Spleen (tissue), 11 donors: Measurements from ENCODE around the gene KCNA1. TPM values are rescaled to one million over a fixed set of nuclear protein-coding genes. Genes with fewer than 3 reads are reported as not detected.

ENCODE experiments used
- DNase-seq: peaks from one replicate; pipeline ENCODE4 v3.0.0-alpha.2; 2020
- H3K27ac ChIP-seq, 8 donors: fragments of 200-600 bp; sonication (generic) in 7 of 8; 1 replicate in 4 of 8; 2 replicates in 4 of 8; pipeline versions ENCODE4 v1.5.0 to v1.8.0; 2016 to 2021; ENCODE audit warnings: inconsistent platforms in 4 of 8, mild to moderate bottlenecking in 4 of 8, moderate library complexity in 1 of 8
- H3K27me3 ChIP-seq, 7 donors: fragments of 200-600 bp; sonication (generic) in 6 of 7; replicated peaks in 1 of 7; 1 replicate in 4 of 7; 2 replicates in 3 of 7; pipeline versions ENCODE4 v1.5.0 to v1.8.0; 2016 to 2021; ENCODE audit warnings: inconsistent platforms in 3 of 7, mild to moderate bottlenecking in 1 of 7
- H3K36me3 ChIP-seq, 6 donors: fragments of 200-600 bp; sonication (generic) in 5 of 6; 1 replicate in 4 of 6; 2 replicates in 2 of 6; pipeline versions ENCODE4 v1.5.0 to v1.8.0; 2016 to 2021; ENCODE audit warnings: inconsistent platforms in 2 of 6
- H3K4me1 ChIP-seq, 6 donors: fragments of 200-600 bp; sonication (generic) in 5 of 6; 1 replicate in 3 of 6; 2 replicates in 3 of 6; pipeline versions ENCODE4 v1.5.0 to v1.8.0; 2016 to 2021; ENCODE audit warnings: inconsistent platforms in 3 of 6
- H3K4me3 ChIP-seq, 8 donors: fragments of 200-600 bp; sonication (generic) in 7 of 8; 1 replicate in 4 of 8; 2 replicates in 4 of 8; pipeline versions ENCODE4 v1.5.0 to v1.8.0; 2016 to 2021; ENCODE audit warnings: inconsistent platforms in 4 of 8, mild to moderate bottlenecking in 4 of 8, moderate library complexity in 2 of 8
- H3K9me3 ChIP-seq, 8 donors: fragments of 200-600 bp; sonication (generic) in 7 of 8; 1 replicate in 4 of 8; 2 replicates in 4 of 8; pipeline versions ENCODE4 v1.5.0 to v1.8.0; 2016 to 2021; ENCODE audit warnings: inconsistent platforms in 4 of 8
- POLR2A ChIP-seq, 3 donors: fragments of 450-650 bp; IDR thresholded peaks; one replicate each; pipeline ENCODE4 v1.5.1; 2017; ENCODE audit warnings: antibody characterized with exemption in 3 of 3, mild to moderate bottlenecking in 1 of 3
- POLR2AphosphoS5 ChIP-seq, 3 donors: sonication (generic); formaldehyde crosslinking; IDR thresholded peaks; one replicate each; pipeline ENCODE4 v1.5.1; 2017; ENCODE audit warnings: antibody characterized with exemption in 3 of 3
- WGBS, 5 donors: extraction: QIAGEN DNeasy Blood & Tissue Kit in 3 of 5; methylation state at CpG; one replicate each; pipeline versions ENCODE4 v1.1.5 to v1.1.7; 2013 to 2018; 5-methylcytosine and 5-hydroxymethylcytosine counted together
- intact Hi-C: fragments of 100-400 bp; cut with DNase I; formaldehyde crosslinking; loops from one replicate; pipeline ENCODE4 v1.15.0; 2023; ENCODE audit warnings: low total_unique reads
- polyA plus RNA-seq, 3 donors: library from polyadenylated mRNA; stranded (reverse); fragments of 200-250 nt; gene quantifications; one replicate each; pipeline ENCODE4 v1.2.1, GENCODE V29; 2013
- total RNA-seq, 7 donors: library from RNA; depleted of rRNA in 3 of 7; stranded (reverse); fragments of >200 nt in 3 of 7; fragmentation: NEBNext Ultra II Directional in 4 of 7; extraction: Animal tissue kit (Norgen Biotek cat#: 25700) in 4 of 7; gene quantifications; one replicate each; pipeline versions ENCODE4 v1.1.0 to v1.2.1, GENCODE V29; 2016 to 2021
- TF ChIP-seq, protein P1 (sequence below), 11 experiments: fragments of 200-600 bp in 7 of 11; fragments of 450-650 bp in 4 of 11; sonication (generic) in 4 of 11; IDR thresholded peaks in 8 of 11; conservative IDR thresholded peaks in 3 of 11; 1 replicate in 7 of 11; 2 replicates in 4 of 11; pipeline versions ENCODE4 v1.4.0 to v1.8.0; 2016 to 2021; ENCODE audit warnings: antibody characterized with exemption in 11 of 11, inconsistent platforms in 4 of 11, mild to moderate bottlenecking in 1 of 11
- donor health status: healthy with polysubstance abuse.
- donor health status: DM: no; HTN: no; CAD: no; lungs with moderate emphysema.
- donor health status: DM: no; HTN: no; CAD: no.
- donor health status: Bipolar disorder and iron deficiency.
- donor health status: healthy.
- donor health status: DM: no; HTN: no; CAD: no.
- donor health status: DM: yes; HTN: yes; CAD: no.

KCNA1 gene
- total and polyA plus RNA-seq, 10 donors: 0.13 to 0.32 (median 0.21) TPM; not detected in 4

DNA sequence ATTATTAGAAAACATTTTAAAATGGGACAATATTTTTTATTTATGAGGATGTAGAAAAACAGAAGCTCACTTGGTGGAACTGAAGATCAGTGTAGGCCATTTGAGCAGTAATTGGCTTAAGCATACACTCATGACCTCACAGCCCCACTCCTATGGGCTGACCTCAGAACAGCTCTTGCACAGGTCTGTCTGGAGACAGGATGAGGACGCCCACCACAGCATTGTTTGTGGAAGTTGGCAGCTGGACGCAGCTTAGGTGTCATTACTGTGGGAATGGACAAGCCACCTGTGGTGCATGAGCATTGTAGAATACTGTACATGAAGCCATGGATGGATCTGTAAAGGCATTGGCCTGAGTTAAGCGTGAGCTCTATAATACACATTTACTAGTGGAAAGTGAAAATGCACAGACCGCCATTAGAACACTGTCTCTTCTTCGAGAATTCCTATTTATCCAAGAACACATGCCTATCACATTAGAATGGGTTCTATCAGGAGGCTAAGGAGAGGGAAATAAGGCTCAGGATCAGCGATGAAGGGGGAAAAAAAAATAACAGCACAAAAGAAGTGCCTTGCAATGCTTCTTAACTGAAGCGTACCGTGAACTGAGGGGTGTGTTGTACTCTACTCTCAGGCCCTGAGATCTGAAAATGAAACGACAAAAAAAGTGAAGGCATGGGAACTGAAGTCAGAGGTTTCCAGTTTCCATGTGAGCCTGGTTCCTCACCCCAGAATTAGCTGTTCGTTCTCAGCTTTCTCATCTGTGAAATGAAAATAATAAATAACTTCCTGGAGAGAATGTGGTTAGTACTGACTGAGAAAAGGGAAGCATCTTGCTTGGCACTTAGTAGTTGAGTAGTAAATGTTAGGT is 33.6 kb downstream of the KCNA1 start:
- Histone ChIP-seq H3K27me3 (peaks cover 0 to 34% (median 0%) of the 10 kb centered on the region in 7 donors), H3K36me3 (no peaks in the 10 kb centered on the region), H3K9me3 (no peaks in the 10 kb centered on the region), H3K4me1 (peaks cover 0 to 18% (median 7%) of the 10 kb centered on the region in 6 donors), H3K27ac (no peak overlapping the region), H3K4me3 (no peak overlapping the region)
- TF ChIP-seq, protein P1, sequence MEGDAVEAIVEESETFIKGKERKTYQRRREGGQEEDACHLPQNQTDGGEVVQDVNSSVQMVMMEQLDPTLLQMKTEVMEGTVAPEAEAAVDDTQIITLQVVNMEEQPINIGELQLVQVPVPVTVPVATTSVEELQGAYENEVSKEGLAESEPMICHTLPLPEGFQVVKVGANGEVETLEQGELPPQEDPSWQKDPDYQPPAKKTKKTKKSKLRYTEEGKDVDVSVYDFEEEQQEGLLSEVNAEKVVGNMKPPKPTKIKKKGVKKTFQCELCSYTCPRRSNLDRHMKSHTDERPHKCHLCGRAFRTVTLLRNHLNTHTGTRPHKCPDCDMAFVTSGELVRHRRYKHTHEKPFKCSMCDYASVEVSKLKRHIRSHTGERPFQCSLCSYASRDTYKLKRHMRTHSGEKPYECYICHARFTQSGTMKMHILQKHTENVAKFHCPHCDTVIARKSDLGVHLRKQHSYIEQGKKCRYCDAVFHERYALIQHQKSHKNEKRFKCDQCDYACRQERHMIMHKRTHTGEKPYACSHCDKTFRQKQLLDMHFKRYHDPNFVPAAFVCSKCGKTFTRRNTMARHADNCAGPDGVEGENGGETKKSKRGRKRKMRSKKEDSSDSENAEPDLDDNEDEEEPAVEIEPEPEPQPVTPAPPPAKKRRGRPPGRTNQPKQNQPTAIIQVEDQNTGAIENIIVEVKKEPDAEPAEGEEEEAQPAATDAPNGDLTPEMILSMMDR (IDR thresholded peaks at IDR 0.05 in 8 of 11, conservative IDR thresholded peaks at IDR 0.05 in 3 of 11): no peak
- TF ChIP-seq POLR2AphosphoS5 (IDR thresholded peaks at IDR 0.05) (no peak), POLR2A (IDR thresholded peaks at IDR 0.05) (no peak)
- no peak for DNase-seq
- intact Hi-C loops: no loop called here
- 70 to 78% (median 73%) methylated on average over 10 of the region's 10 CpGs for WGBS, 5 donors

DNA sequence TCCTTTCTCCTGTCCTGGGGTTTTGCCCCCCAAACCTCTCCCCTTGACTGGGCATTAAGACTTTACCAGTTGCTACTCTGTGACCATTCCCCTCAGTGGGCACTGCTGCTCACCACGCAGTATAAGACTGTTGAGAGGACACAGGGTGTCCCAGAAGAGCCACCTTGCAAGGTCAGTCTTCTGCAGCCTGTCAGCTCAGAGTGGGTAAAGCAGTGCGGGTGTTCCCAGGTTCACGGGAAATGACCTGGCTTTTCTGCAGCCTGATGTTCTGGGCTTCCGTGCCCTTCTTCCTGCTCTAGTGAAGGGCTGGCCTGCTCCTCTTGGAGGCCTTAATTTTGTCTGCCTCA is 34.2 kb downstream of the KCNA1 start:
- Histone ChIP-seq H3K4me1 (peaks cover 0 to 18% (median 7%) of the 10 kb centered on the region in 6 donors), H3K27me3 (peaks cover 0 to 28% (median 0%) of the 10 kb centered on the region in 7 donors), H3K9me3 (no peaks in the 10 kb centered on the region), H3K36me3 (no peaks in the 10 kb centered on the region), H3K27ac (no peak overlapping the region), H3K4me3 (no peak overlapping the region)
- WGBS, 5 donors: 37 to 62% (median 48%) methylated on average over 4 of the region's 4 CpGs
- TF ChIP-seq POLR2AphosphoS5 (IDR thresholded peaks at IDR 0.05) (no peak), POLR2A (IDR thresholded peaks at IDR 0.05) (no peak)
- TF ChIP-seq, protein P1 (IDR thresholded peaks at IDR 0.05 in 8 of 11, conservative IDR thresholded peaks at IDR 0.05 in 3 of 11): no peak
- intact Hi-C loops: no loop called here
- no peak for DNase-seq

DNA sequence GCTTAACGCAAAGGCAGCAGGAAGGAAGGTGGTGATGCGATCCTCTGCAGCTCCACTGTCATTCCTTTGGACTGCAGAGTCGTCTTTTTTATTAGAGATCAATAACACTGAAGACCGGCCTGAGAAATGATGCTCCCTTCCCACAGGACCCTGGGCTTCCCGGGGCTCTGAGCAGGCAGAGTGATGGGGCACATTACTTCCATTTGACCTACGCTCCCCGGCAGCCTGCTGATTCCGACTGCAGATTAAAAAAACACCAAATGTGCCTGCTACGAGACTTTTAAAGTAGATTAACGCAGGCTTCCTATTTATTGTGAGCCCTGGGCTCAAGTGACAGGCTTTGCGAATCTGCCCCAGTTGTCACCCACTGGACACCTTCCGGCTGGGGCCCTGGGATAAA is 37.5 kb downstream of the KCNA1 start:
- Histone ChIP-seq H3K36me3 (no peaks in the 10 kb centered on the region), H3K27ac (no peak overlapping the region), H3K4me1 (peaks cover 0 to 18% (median 7%) of the 10 kb centered on the region in 6 donors), H3K4me3 (no peak overlapping the region), H3K9me3 (no peaks in the 10 kb centered on the region), H3K27me3 (peaks cover 0 to 21% (median 0%) of the 10 kb centered on the region in 7 donors)
- WGBS, 5 donors: 72 to 82% (median 80%) methylated on average over 12 of the region's 12 CpGs
- DNase-seq: no peak
- intact Hi-C loops: no loop called here
- TF ChIP-seq POLR2A (IDR thresholded peaks at IDR 0.05) (no peak), POLR2AphosphoS5 (IDR thresholded peaks at IDR 0.05) (no peak)
- TF ChIP-seq, protein P1 (IDR thresholded peaks at IDR 0.05 in 8 of 11, conservative IDR thresholded peaks at IDR 0.05 in 3 of 11): no peak

DNA sequence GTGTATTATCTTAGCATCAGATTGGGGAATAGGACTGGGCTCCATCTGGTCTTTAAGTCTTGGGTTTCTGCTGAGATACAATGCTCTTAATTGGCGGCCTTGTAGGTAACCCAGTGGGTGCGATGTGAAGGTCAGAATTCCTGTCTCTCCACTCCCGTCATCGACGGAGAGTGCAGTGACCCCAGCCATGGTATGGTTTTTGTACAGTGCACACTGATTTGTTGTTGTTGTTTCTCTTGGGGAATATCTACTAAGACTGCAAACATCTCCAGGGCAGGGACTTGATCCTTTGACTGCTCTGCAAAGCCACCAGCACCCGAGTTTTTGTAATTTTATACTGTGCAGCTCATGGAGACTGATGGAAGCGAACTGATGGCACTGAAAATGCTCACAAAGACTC is 41.4 kb downstream of the KCNA1 start:
- WGBS, 5 donors: 72 to 91% (median 85%) methylated on average over 7 of the region's 7 CpGs
- Histone ChIP-seq H3K36me3 (no peaks in the 10 kb centered on the region), H3K27me3 (peaks cover 0 to 50% (median 3%) of the 10 kb centered on the region in 7 donors), H3K27ac (no peak overlapping the region), H3K4me3 (no peak overlapping the region), H3K9me3 (no peaks in the 10 kb centered on the region), H3K4me1 (no peaks in the 10 kb centered on the region)
- DNase-seq: no peak
- TF ChIP-seq POLR2AphosphoS5 (IDR thresholded peaks at IDR 0.05): no peak
- intact Hi-C loops: no loop called here
